Mammary epithelial cell (primary cell): ENCODE measurements around the gene MEI4.

ENCODE experiments used
- CTCF ChIP-seq, 2 donors: IDR thresholded peaks in 1 of 2; conservative IDR thresholded peaks in 1 of 2; 2 replicates each; pipeline ENCODE4 v1.5.1; 2011 to 2012; ENCODE audit warnings: inconsistent platforms in 2 of 2, low read length in 2 of 2, mild to moderate bottlenecking in 2 of 2, control low read depth in 1 of 2, low read depth in 1 of 2; ENCODE audit not compliant: insufficient read depth in 1 of 2; ENCODE audit errors: extremely low read depth in 1 of 2
- EZH2 ChIP-seq: IDR thresholded peaks from 2 replicates; pipeline ENCODE4 v1.6.1; 2012; ENCODE audit warnings: low read length, inconsistent platforms, borderline replicate concordance

- TF ChIP-seq CTCF (conservative IDR thresholded peaks at IDR 0.05 in 1 of 2, IDR thresholded peaks at IDR 0.05 in 1 of 2; ENCODE audit: extremely low read depth in 1 of 2, insufficient read depth in 1 of 2, low read depth in 1 of 2, low read length in 2 of 2) = no peak
- TF ChIP-seq EZH2 = no peak
Observed at GRCh38 chr6:77707603-77708002, 54.8 kb downstream of the MEI4 start.
